Measurements from ENCODE around the gene PSRC1. TPM values are rescaled to one million over a fixed set of nuclear protein-coding genes. Genes with fewer than 3 reads are reported as not detected.

The PSRC1 gene
- total and polyA plus RNA-seq, 2 donors (not counting 3 experiments of a cell fraction or from before 2014, with no cell fraction given): 25.0 to 29.3 TPM

GRCh38 chr1:109331113-109331512 lies 48.2 kb upstream of the PSRC1 start:
- no peaks in the 10 kb centered on the region for H4K20me1 ChIP-seq (replicated peaks; ENCODE audit: control insufficient read depth, extremely low read depth, insufficient read depth, low read length)
- H3K4me2 ChIP-seq (ENCODE audit: insufficient read depth, low read length): no peak overlapping the region
- BruUV-seq (replicated peaks): no TSS peak
- no peaks in the 10 kb centered on the region for H3K9me3 ChIP-seq (replicated peaks; ENCODE audit: control insufficient read depth, insufficient read depth, low read length)
- no peaks in the 10 kb centered on the region for H3K36me3 ChIP-seq (ENCODE audit: control insufficient read depth in 2 of 2, extremely low read depth in 1 of 2, insufficient read depth in 2 of 2, low read length in 2 of 2)
- POLR2A ChIA-PET: no interaction called here
- no peaks in the 10 kb centered on the region for H3K4me1 ChIP-seq (ENCODE audit: control insufficient read depth, extremely low read depth, insufficient read depth, low read length)
- CTCF ChIA-PET: no interaction called here
- intact Hi-C loops (cut with micrococcal nuclease): no loop called here
- DNase-seq (ENCODE audit: low read depth, low spot score): no peak
- no peaks in the 10 kb centered on the region for H3K27me3 ChIP-seq (ENCODE audit: control insufficient read depth in 2 of 2, insufficient read depth in 2 of 2, low read length in 2 of 2)
- H3K9me1 ChIP-seq (replicated peaks; ENCODE audit: control insufficient read depth, extremely low read depth, insufficient read depth, low read length): no peaks in the 10 kb centered on the region
- dilution Hi-C loops (cut with MboI; ENCODE audit: extremely low pct_ligation_motif_present, low sequenced_read_pairs): no loop called here
- no peak overlapping the region for H3K4me3 ChIP-seq (replicated peaks in 1 of 3; ENCODE audit: insufficient read depth in 1 of 3, low read depth in 1 of 3, low read length in 3 of 3)
- no peak for FAIRE-seq
- no peak overlapping the region for H3K9ac ChIP-seq (replicated peaks; ENCODE audit: extremely low read depth, insufficient read depth, low read length)
- TF ChIP-seq MYC (IDR thresholded peaks at IDR 0.05; ENCODE audit: low read depth, low read length): no peak
- TF ChIP-seq JUN (IDR thresholded peaks at IDR 0.05; ENCODE audit: borderline replicate concordance, insufficient read depth, insufficient read length, low read depth): no peak
- TF ChIP-seq CTCF (IDR thresholded peaks at IDR 0.05; ENCODE audit: extremely low read depth in 1 of 2, insufficient read depth in 1 of 2, low read depth in 1 of 2, low read length in 2 of 2): no peak
- TF ChIP-seq FOS (IDR thresholded peaks at IDR 0.05; ENCODE audit: borderline replicate concordance, insufficient read depth, low read length): no peak
- no peak for TF ChIP-seq MAX (IDR thresholded peaks at IDR 0.05; ENCODE audit: insufficient read depth, insufficient read length)
- TF ChIP-seq POLR2A (IDR thresholded peaks at IDR 0.05; ENCODE audit: low read depth, low read length): no peak
- TF ChIP-seq POLR2AphosphoS5 (IDR thresholded peaks at IDR 0.05; ENCODE audit: insufficient read depth, low read depth, low read length): no peak
- TF ChIP-seq EZH2 (IDR thresholded peaks at IDR 0.05; ENCODE audit: borderline replicate concordance, low read depth, low read length, severe bottlenecking): no peak
- no peak for TF ChIP-seq GATA2 (IDR thresholded peaks at IDR 0.05; ENCODE audit: insufficient read depth, insufficient read length, low read depth, low read length)
- H3K27ac ChIP-seq (ENCODE audit: insufficient read depth, low read depth, low read length): no peak overlapping the region
- no peaks in the 10 kb centered on the region for H3K79me2 ChIP-seq (ENCODE audit: control insufficient read depth, insufficient read depth, low read length)
- no peak overlapping the region for H2AFZ ChIP-seq (ENCODE audit: low read depth, low read length)

All from endothelial cell of umbilical vein (primary cell).